ENCODE results near the gene VDAC1.

The VDAC1 gene

GRCh38 chr5:134026521-134027287 lies 21.9 kb upstream of the VDAC1 start:
- TF ChIP-seq CTCF (IDR thresholded peaks at IDR 0.05; ENCODE audit: insufficient read depth, low read length): peak; percentile 28
- no peak for TF ChIP-seq SPI1 (IDR thresholded peaks at IDR 0.05; ENCODE audit: borderline replicate concordance, low read depth)
- no peak overlapping the region for H3K4me3 ChIP-seq (replicated peaks; ENCODE audit: insufficient read depth, low read length)
- peak in 1 of 2 experiments; percentile 33 for DNase-seq (ENCODE audit: low read depth in 1 of 2, low spot score in 1 of 2)
- no peak overlapping the region for H3K27ac ChIP-seq (replicated peaks)
- no peaks in the 10 kb centered on the region for H3K27me3 ChIP-seq (ENCODE audit: insufficient read depth, poor library complexity, severe bottlenecking)

- TF ChIP-seq REST (IDR thresholded peaks at IDR 0.05; ENCODE audit: insufficient replicate concordance, low read depth) (no peak), CTCF (IDR thresholded peaks at IDR 0.05; ENCODE audit: insufficient read depth, low read length) (no peak), GABPA (IDR thresholded peaks at IDR 0.05; ENCODE audit: low read depth) (no peak), SPI1 (IDR thresholded peaks at IDR 0.05; ENCODE audit: borderline replicate concordance, low read depth) (no peak), POLR2AphosphoS5 (IDR thresholded peaks at IDR 0.05; ENCODE audit: low read depth) (no peak)
- DNase-seq (ENCODE audit: low read depth in 1 of 2, low spot score in 1 of 2): no peak
- no peaks in the 10 kb centered on the region for H3K27me3 ChIP-seq (ENCODE audit: insufficient read depth, poor library complexity, severe bottlenecking)
Measured at GRCh38 chr5:134025786-134026185, 21.0 kb upstream of the VDAC1 start.

GRCh38 chr5:134024811-134025210 lies 20.0 kb upstream of the VDAC1 start:
- Histone ChIP-seq H3K4me3 (replicated peaks; ENCODE audit: insufficient read depth, low read length) (no peak overlapping the region), H3K27me3 (ENCODE audit: insufficient read depth, poor library complexity, severe bottlenecking) (no peaks in the 10 kb centered on the region), H3K27ac (replicated peaks) (no peak overlapping the region)
- TF ChIP-seq GABPA (IDR thresholded peaks at IDR 0.05; ENCODE audit: low read depth) (no peak), POLR2AphosphoS5 (IDR thresholded peaks at IDR 0.05; ENCODE audit: low read depth) (no peak), REST (IDR thresholded peaks at IDR 0.05; ENCODE audit: insufficient replicate concordance, low read depth) (no peak), CTCF (IDR thresholded peaks at IDR 0.05; ENCODE audit: insufficient read depth, low read length) (no peak), SPI1 (IDR thresholded peaks at IDR 0.05; ENCODE audit: borderline replicate concordance, low read depth) (no peak)
- no peak for DNase-seq (ENCODE audit: low read depth in 1 of 2, low spot score in 1 of 2)

More at GRCh38 chr5:134025786-134026185, 21.0 kb upstream of the VDAC1 start:
- Histone ChIP-seq H3K27ac (replicated peaks) (no peak overlapping the region), H3K4me3 (replicated peaks; ENCODE audit: insufficient read depth, low read length) (no peak overlapping the region)

- H3K4me3 ChIP-seq (replicated peaks; ENCODE audit: insufficient read depth, low read length): no peak overlapping the region
- no peaks in the 10 kb centered on the region for H3K27me3 ChIP-seq (ENCODE audit: insufficient read depth, poor library complexity, severe bottlenecking)
- no peak for DNase-seq (ENCODE audit: low read depth in 1 of 2, low spot score in 1 of 2)
- H3K27ac ChIP-seq (replicated peaks): no peak overlapping the region
- no peak for TF ChIP-seq REST (IDR thresholded peaks at IDR 0.05; ENCODE audit: insufficient replicate concordance, low read depth)
- TF ChIP-seq GABPA (IDR thresholded peaks at IDR 0.05; ENCODE audit: low read depth): no peak
- no peak for TF ChIP-seq CTCF (IDR thresholded peaks at IDR 0.05; ENCODE audit: insufficient read depth, low read length)
- no peak for TF ChIP-seq SPI1 (IDR thresholded peaks at IDR 0.05; ENCODE audit: borderline replicate concordance, low read depth)
- TF ChIP-seq POLR2AphosphoS5 (IDR thresholded peaks at IDR 0.05; ENCODE audit: low read depth): no peak
Measured at GRCh38 chr5:134022333-134022732, 17.6 kb upstream of the VDAC1 start.

Data from HL-60 (cell line).